Endothelial cell (in vitro differentiated cells): Measurements from ENCODE around the gene CCDC141. TPM values are rescaled to one million over a fixed set of nuclear protein-coding genes. Genes with fewer than 3 reads are reported as not detected.

ENCODE experiments used
- DNase-seq: peaks from one replicate; pipeline ENCODE4 v3.0.0; 2021; ENCODE audit warnings: low spot score
- H3K27ac Mint-ChIP-seq: one replicate; pipeline ENCODE4 v1.8.0; 2021; ENCODE audit warnings: mixed read lengths, inconsistent platforms; ENCODE audit not compliant: unreplicated experiment
- H3K27me3 Mint-ChIP-seq: one replicate; pipeline ENCODE4 v1.8.0; 2021; ENCODE audit warnings: mild to moderate bottlenecking, moderate library complexity, mixed read lengths, inconsistent platforms; ENCODE audit not compliant: unreplicated experiment
- H3K36me3 Mint-ChIP-seq: one replicate; pipeline ENCODE4 v1.8.0; 2021; ENCODE audit warnings: mild to moderate bottlenecking, low read depth, mixed read lengths, inconsistent platforms; ENCODE audit not compliant: unreplicated experiment
- H3K4me1 Mint-ChIP-seq: one replicate; pipeline ENCODE4 v1.8.0; 2021; ENCODE audit warnings: mild to moderate bottlenecking, mixed read lengths, inconsistent platforms; ENCODE audit not compliant: unreplicated experiment
- H3K4me3 Mint-ChIP-seq: one replicate; pipeline ENCODE4 v1.8.0; 2021; ENCODE audit warnings: mild to moderate bottlenecking, mixed read lengths, inconsistent platforms; ENCODE audit not compliant: unreplicated experiment
- H3K9me3 Mint-ChIP-seq: one replicate; pipeline ENCODE4 v1.8.0; 2021; ENCODE audit warnings: mixed read lengths, inconsistent platforms; ENCODE audit not compliant: unreplicated experiment
- CTCF ChIP-seq: fragments of 200-600 bp; sonication (generic); IDR thresholded peaks from one replicate; pipeline ENCODE4 v1.5.0; 2021; ENCODE audit warnings: antibody characterized with exemption; ENCODE audit not compliant: unreplicated experiment
- total RNA-seq: library from RNA; stranded (reverse); fragmentation: NEBNext Ultra II Directional; extraction: Animal tissue kit (Norgen Biotek cat#: 25700); gene quantifications from one replicate; pipeline ENCODE4 v1.2.1, GENCODE V29; 2021; ENCODE audit not compliant: unreplicated experiment

The CCDC141 gene
- total RNA-seq, 1 donor from 2014 or later = 0.67 TPM

DNA sequence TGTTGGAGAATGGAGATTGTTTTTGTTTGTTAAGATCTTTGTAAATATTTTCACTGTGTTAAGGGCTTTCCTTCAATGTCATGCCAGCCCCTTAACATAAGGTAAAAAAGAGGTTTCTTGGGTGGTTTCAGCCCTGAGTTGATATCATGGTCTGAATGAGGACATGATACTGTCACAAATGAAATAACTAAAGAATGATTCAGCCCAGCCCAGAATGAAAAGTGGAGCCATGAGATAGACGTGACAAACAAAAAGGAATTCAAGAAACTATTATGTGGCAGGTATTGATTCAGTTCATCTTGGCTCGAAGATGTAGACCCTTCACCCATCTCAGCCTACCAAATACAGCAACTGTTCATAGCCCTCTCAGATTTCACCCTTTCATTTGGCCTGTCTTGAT is 154.1 kb downstream of the CCDC141 start:
- TF ChIP-seq CTCF = no peak
- Mint-ChIP-seq H3K27ac (no peak overlapping the region), H3K36me3 (no peaks in the 10 kb centered on the region), H3K27me3 (no peaks in the 10 kb centered on the region), H3K9me3 (no peaks in the 10 kb centered on the region), H3K4me1 (no peaks in the 10 kb centered on the region), H3K4me3 (no peak overlapping the region)
- DNase-seq = no peak

- no peak for DNase-seq
- no peaks in the 10 kb centered on the region for H3K27me3 Mint-ChIP-seq
- TF ChIP-seq CTCF = no peak
Measured at GRCh38 chr2:178895171-178895570, 154.8 kb downstream of the CCDC141 start.

GRCh38 chr2:178892751-178893625 is 156.9 kb downstream of the CCDC141 start:
- TF ChIP-seq CTCF = no peak
- peaks cover 1% of the 10 kb centered on the region for H3K27me3 Mint-ChIP-seq
- no peaks in the 10 kb centered on the region for H3K36me3 Mint-ChIP-seq
- no peaks in the 10 kb centered on the region for H3K4me1 Mint-ChIP-seq
- DNase-seq = no peak
- H3K27ac Mint-ChIP-seq = no peak overlapping the region
- no peaks in the 10 kb centered on the region for H3K9me3 Mint-ChIP-seq
- H3K4me3 Mint-ChIP-seq = no peak overlapping the region

More at GRCh38 chr2:178895171-178895570, 154.8 kb downstream of the CCDC141 start:
- H3K27ac Mint-ChIP-seq = no peak overlapping the region
- no peaks in the 10 kb centered on the region for H3K36me3 Mint-ChIP-seq
- H3K4me3 Mint-ChIP-seq = no peak overlapping the region
- H3K4me1 Mint-ChIP-seq = no peaks in the 10 kb centered on the region
- H3K9me3 Mint-ChIP-seq = no peaks in the 10 kb centered on the region

DNA sequence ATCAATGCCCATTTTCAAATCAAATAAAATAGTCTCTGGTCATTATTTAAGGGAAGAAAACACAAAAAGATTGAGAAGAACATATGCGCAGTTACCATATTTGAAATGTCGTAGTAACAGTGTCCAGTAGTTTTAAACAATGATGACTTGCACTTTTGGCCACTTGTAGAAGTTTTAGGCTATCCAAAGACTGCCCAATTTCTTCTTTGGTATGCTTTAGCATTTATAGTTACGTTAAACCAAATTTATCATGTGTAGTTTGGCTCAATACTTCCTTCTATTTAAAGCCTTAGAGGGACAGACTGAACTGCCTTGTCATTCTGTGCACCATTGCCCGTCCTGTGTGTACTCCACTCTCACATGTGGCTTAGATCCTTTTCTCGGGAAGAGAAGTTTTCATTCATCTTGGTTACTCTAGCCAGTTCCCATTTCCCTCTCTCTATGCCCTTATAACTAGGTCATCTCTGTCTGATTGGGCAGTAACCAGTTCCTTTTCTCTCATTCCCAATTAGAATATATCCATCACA is 157.9 kb downstream of the CCDC141 start:
- Mint-ChIP-seq H3K27ac (no peak overlapping the region), H3K4me1 (no peaks in the 10 kb centered on the region), H3K27me3 (peaks cover 1% of the 10 kb centered on the region), H3K9me3 (no peaks in the 10 kb centered on the region), H3K4me3 (no peak overlapping the region), H3K36me3 (no peaks in the 10 kb centered on the region)
- no peak for TF ChIP-seq CTCF
- DNase-seq = no peak
